ENCODE results near the gene BPHL. TPM values are rescaled to one million over a fixed set of nuclear protein-coding genes. Genes with fewer than 3 reads are reported as not detected.

Gene BPHL
- total and polyA plus RNA-seq, 2 donors (not counting 1 experiment from before 2014, with no cell fraction given): 10.3 to 14.3 TPM

DNA sequence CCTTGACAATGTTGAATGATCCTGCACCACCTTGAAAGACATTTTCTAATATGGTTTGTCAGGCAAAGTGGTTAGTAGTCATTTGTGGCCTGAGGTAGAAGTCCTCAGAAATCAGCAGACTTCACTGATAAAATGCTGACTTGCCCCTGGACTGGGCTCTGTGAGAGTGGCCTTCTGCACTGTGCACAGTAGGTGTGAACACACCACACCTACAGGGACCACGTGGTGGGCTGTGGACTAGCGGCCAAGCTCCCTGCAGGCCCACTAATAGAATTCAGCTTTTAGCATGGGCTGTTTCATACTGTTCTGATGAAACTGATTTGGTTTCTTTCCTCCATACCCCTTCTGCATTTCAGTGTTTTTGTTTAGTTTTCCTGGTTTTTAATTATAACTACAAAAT, 7.3 kb downstream of the BPHL start:
- no peak overlapping the region for H2AFZ ChIP-seq (ENCODE audit: insufficient read depth, low read depth, low read length, poor library complexity, severe bottlenecking)
- no peak overlapping the region for H3K4me3 ChIP-seq (ENCODE audit: control extremely low read depth in 1 of 5, extremely low read depth in 1 of 5, insufficient read depth in 1 of 5, low read depth in 2 of 5, low read length in 4 of 5)
- 0% methylated on average over 1 of the region's 2 CpGs for WGBS (ENCODE audit: insufficient coverage)
- DNase-seq (no peak), ATAC-seq (ENCODE audit: low read depth) (no peak)
- Mint-ChIP-seq H3K4me1 (peaks cover 10% of the 10 kb centered on the region), H3K9me3 (ENCODE audit: insufficient read depth) (no peaks in the 10 kb centered on the region), H3K4me3 (no peak overlapping the region), H3K27ac (no peak overlapping the region), H3K27me3 (no peaks in the 10 kb centered on the region)
- H3K9ac ChIP-seq (ENCODE audit: low read length): no peak overlapping the region
- no peak overlapping the region for H3K27ac ChIP-seq (ENCODE audit: low read length in 2 of 2)
- no peak overlapping the region for H3K4me2 ChIP-seq (replicated peaks; ENCODE audit: low read depth, low read length, poor library complexity, severe bottlenecking)
- H3K36me3 ChIP-seq (replicated peaks in 1 of 2; ENCODE audit: control extremely low read depth in 1 of 2, control insufficient read depth in 1 of 2, extremely low read depth in 1 of 2, insufficient read depth in 2 of 2, low read length in 1 of 2): no peaks in the 10 kb centered on the region
- H4K20me1 ChIP-seq (ENCODE audit: control insufficient read depth, insufficient read depth, low read length, poor library complexity, severe bottlenecking): no peaks in the 10 kb centered on the region
- POLR2A ChIA-PET: no interaction called here
- peaks cover 0 to 12% of the 10 kb centered on the region in 2 donors for H3K4me1 ChIP-seq (ENCODE audit: control insufficient read depth in 2 of 2, insufficient read depth in 2 of 2, low read length in 2 of 2)
- no peaks in the 10 kb centered on the region for H3K27me3 ChIP-seq (replicated peaks in 1 of 4; ENCODE audit: control extremely low read depth in 1 of 4, control insufficient read depth in 3 of 4, insufficient read depth in 4 of 4, low read length in 3 of 4)
- CTCF ChIA-PET: interaction anchor here (0.6 to 8.8 kb wide), 9 partner anchors 22 to 606 kb away, joined by 3 to 82 read pairs (median 4); partner anchors contain the start of gene TUBB2A
- TF ChIP-seq EZH2 (IDR thresholded peaks at IDR 0.05; ENCODE audit: borderline replicate concordance, insufficient read depth, low read depth, low read length, poor library complexity, severe bottlenecking): no peak
- TF ChIP-seq, protein P1, sequence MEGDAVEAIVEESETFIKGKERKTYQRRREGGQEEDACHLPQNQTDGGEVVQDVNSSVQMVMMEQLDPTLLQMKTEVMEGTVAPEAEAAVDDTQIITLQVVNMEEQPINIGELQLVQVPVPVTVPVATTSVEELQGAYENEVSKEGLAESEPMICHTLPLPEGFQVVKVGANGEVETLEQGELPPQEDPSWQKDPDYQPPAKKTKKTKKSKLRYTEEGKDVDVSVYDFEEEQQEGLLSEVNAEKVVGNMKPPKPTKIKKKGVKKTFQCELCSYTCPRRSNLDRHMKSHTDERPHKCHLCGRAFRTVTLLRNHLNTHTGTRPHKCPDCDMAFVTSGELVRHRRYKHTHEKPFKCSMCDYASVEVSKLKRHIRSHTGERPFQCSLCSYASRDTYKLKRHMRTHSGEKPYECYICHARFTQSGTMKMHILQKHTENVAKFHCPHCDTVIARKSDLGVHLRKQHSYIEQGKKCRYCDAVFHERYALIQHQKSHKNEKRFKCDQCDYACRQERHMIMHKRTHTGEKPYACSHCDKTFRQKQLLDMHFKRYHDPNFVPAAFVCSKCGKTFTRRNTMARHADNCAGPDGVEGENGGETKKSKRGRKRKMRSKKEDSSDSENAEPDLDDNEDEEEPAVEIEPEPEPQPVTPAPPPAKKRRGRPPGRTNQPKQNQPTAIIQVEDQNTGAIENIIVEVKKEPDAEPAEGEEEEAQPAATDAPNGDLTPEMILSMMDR (IDR thresholded peaks at IDR 0.05): no peak
- H3K9me3 ChIP-seq (ENCODE audit: control extremely low read depth in 1 of 3, control insufficient read depth in 2 of 3, insufficient read depth in 1 of 3, low read length in 2 of 3): no peaks in the 10 kb centered on the region
- intact Hi-C loops (cut with micrococcal nuclease): loop anchor here (1.0 to 2.0 kb wide), 5 partner anchors 8 to 133 kb away; partner anchors contain the start of genes BPHL, PSMG4 and TUBB2B
- no peaks in the 10 kb centered on the region for H3K79me2 ChIP-seq (ENCODE audit: control insufficient read depth, insufficient read depth, low read length)

- Histone ChIP-seq H3K4me1 (ENCODE audit: control insufficient read depth in 2 of 2, insufficient read depth in 2 of 2, low read length in 2 of 2) (peaks cover 0 to 12% of the 10 kb centered on the region in 2 donors), H3K27me3 (replicated peaks in 1 of 4; ENCODE audit: control extremely low read depth in 1 of 4, control insufficient read depth in 3 of 4, insufficient read depth in 4 of 4, low read length in 3 of 4) (no peaks in the 10 kb centered on the region), H3K79me2 (ENCODE audit: control insufficient read depth, insufficient read depth, low read length) (no peaks in the 10 kb centered on the region), H3K36me3 (replicated peaks in 1 of 2; ENCODE audit: control extremely low read depth in 1 of 2, control insufficient read depth in 1 of 2, extremely low read depth in 1 of 2, insufficient read depth in 2 of 2, low read length in 1 of 2) (peaks cover 3% of the 10 kb centered on the region in 2 experiments), H3K27ac (ENCODE audit: low read length in 2 of 2) (no peak overlapping the region), H3K9ac (ENCODE audit: low read length) (no peak overlapping the region), H4K20me1 (ENCODE audit: control insufficient read depth, insufficient read depth, low read length, poor library complexity, severe bottlenecking) (no peaks in the 10 kb centered on the region), H3K4me2 (replicated peaks; ENCODE audit: low read depth, low read length, poor library complexity, severe bottlenecking) (no peak overlapping the region), H3K4me3 (ENCODE audit: control extremely low read depth in 1 of 5, extremely low read depth in 1 of 5, insufficient read depth in 1 of 5, low read depth in 2 of 5, low read length in 4 of 5) (no peak overlapping the region), H2AFZ (ENCODE audit: insufficient read depth, low read depth, low read length, poor library complexity, severe bottlenecking) (no peak overlapping the region), H3K9me3 (ENCODE audit: control extremely low read depth in 1 of 3, control insufficient read depth in 2 of 3, insufficient read depth in 1 of 3, low read length in 2 of 3) (no peaks in the 10 kb centered on the region)
- WGBS (ENCODE audit: insufficient coverage): 99% methylated on average over 10 of the region's 15 CpGs
- DNase-seq (no peak), ATAC-seq (ENCODE audit: low read depth) (no peak)
- intact Hi-C loops (cut with micrococcal nuclease): no loop called here
- ChIA-PET CTCF (interaction anchor here (0.6 to 8.8 kb wide), 4 partner anchors 31 to 126 kb away, joined by 3 to 82 read pairs (median 4); no protein-coding TSS in a partner anchor), POLR2A (no interaction called here)
- Mint-ChIP-seq H3K4me1 (peaks cover 10% of the 10 kb centered on the region), H3K9me3 (ENCODE audit: insufficient read depth) (no peaks in the 10 kb centered on the region), H3K4me3 (no peak overlapping the region), H3K27me3 (no peaks in the 10 kb centered on the region), H3K27ac (no peak overlapping the region)
- TF ChIP-seq EZH2 (IDR thresholded peaks at IDR 0.05; ENCODE audit: borderline replicate concordance, insufficient read depth, low read depth, low read length, poor library complexity, severe bottlenecking): no peak
These were observed 10.0 kb downstream of the BPHL start for GRCh38 chr6:3128356-3129108.
